HepG2 (cell line): ENCODE results near the gene MRPL10.

ENCODE experiments used
- PCBP1 ChIP-seq: fragments of 200-400 bp; formaldehyde crosslinking; IDR thresholded peaks from 2 replicates; pipeline ENCODE4 v1.6.1; 2017; ENCODE audit warnings: mild to moderate bottlenecking, low read depth, low read length, borderline replicate concordance
- ZFYVE20 ChIP-seq: sonication (generic); formaldehyde crosslinking; IDR thresholded peaks from 2 replicates; pipeline ENCODE4 v1.8.0; 2023; ENCODE audit warnings: low read depth, mild to moderate bottlenecking, moderate library complexity, missing genetic modification reagents, borderline replicate concordance

- TF ChIP-seq ZFYVE20 (CRISPR knock-in tag): no peak
- TF ChIP-seq PCBP1: no peak
These were observed 26.9 kb downstream of the MRPL10 start for GRCh38 chr17:47804461-47804860.
